ENCODE results near the gene PRR27.

PRR27 gene

GRCh38 chr4:70153937-70154336 is at the start of gene PRR27:
TSS of gene PRR27 (plus strand) at chr4:70154237. CDS start at chr4:70154376, 139 bp downstream.
- DNase-seq: no peak

- no peak for DNase-seq
Measured at GRCh38 chr4:70110917-70111316, 43.1 kb upstream of the PRR27 start.

- no peak for DNase-seq
Measured at GRCh38 chr4:70113656-70114055, 40.4 kb upstream of the PRR27 start.

GRCh38 chr4:70114096-70114495 is 39.9 kb upstream of the PRR27 start:
- DNase-seq: no peak

- no peak for DNase-seq
Measured at GRCh38 chr4:70120323-70120722, 33.7 kb upstream of the PRR27 start.

GRCh38 chr4:70133473-70133872 is 20.6 kb upstream of the PRR27 start:
- DNase-seq: no peak

- DNase-seq: no peak
Measured at GRCh38 chr4:70138751-70139150, 15.3 kb upstream of the PRR27 start.

GRCh38 chr4:70151271-70151670 is 2.8 kb upstream of the PRR27 start:
- DNase-seq: no peak

- no peak for DNase-seq
Measured at GRCh38 chr4:70152088-70152487, 1.9 kb upstream of the PRR27 start.

GRCh38 chr4:70158576-70158975 is 4.5 kb downstream of the PRR27 start:
- DNase-seq: peak; percentile 2

GRCh38 chr4:70177090-70177489 is 23.1 kb downstream of the PRR27 start:
- no peak for DNase-seq

- DNase-seq: no peak
Measured at GRCh38 chr4:70178075-70178660, 24.1 kb downstream of the PRR27 start.

GRCh38 chr4:70179811-70180210 is 25.8 kb downstream of the PRR27 start:
- DNase-seq: no peak

- DNase-seq: no peak
Measured at GRCh38 chr4:70181864-70182263, 27.8 kb downstream of the PRR27 start.

GRCh38 chr4:70182517-70183167 is 28.6 kb downstream of the PRR27 start:
- no peak for DNase-seq

GRCh38 chr4:70183168-70183939 is 29.3 kb downstream of the PRR27 start:
- no peak for DNase-seq

GRCh38 chr4:70183940-70184246 is 29.9 kb downstream of the PRR27 start:
- DNase-seq: no peak

- no peak for DNase-seq
Measured at GRCh38 chr4:70187216-70187615, 33.2 kb downstream of the PRR27 start.

GRCh38 chr4:70190579-70190978 is 36.5 kb downstream of the PRR27 start:
- DNase-seq: no peak

- no peak for DNase-seq
Measured at GRCh38 chr4:70191647-70192046, 37.6 kb downstream of the PRR27 start.

GRCh38 chr4:70192895-70193294 is 38.9 kb downstream of the PRR27 start:
- no peak for DNase-seq

GRCh38 chr4:70195425-70195824 is 41.4 kb downstream of the PRR27 start, which contains the start of gene ODAM:
TSS of gene ODAM (plus strand) at chr4:70195725. CDS start at chr4:70196544, 819 bp downstream.
- no peak for DNase-seq

GRCh38 chr4:70196857-70197256 is 42.8 kb downstream of the PRR27 start:
- no peak for DNase-seq

GRCh38 chr4:70197842-70198241 is 43.8 kb downstream of the PRR27 start:
- DNase-seq: no peak
